Effector memory CD4-positive, alpha-beta T cell (primary cell): ENCODE results near the gene ENAH.

Source experiments
- DNase-seq, 3 donors: peaks; one replicate each; pipeline ENCODE4 v3.0.0-alpha.2; 2020
- H3K27ac ChIP-seq: 2 replicates; pipeline ENCODE4 v1.7.0; 2013; ENCODE audit warnings: mild to moderate bottlenecking, low read length, moderate library complexity; ENCODE audit not compliant: insufficient read depth, poor library complexity, severe bottlenecking
- H3K27me3 ChIP-seq: replicated peaks from 2 replicates; pipeline ENCODE4 v1.7.0; 2013; ENCODE audit warnings: mild to moderate bottlenecking, low read length; ENCODE audit not compliant: insufficient read depth, control insufficient read depth, poor library complexity, severe bottlenecking
- H3K36me3 ChIP-seq: 2 replicates; pipeline ENCODE4 v1.7.0; 2013; ENCODE audit warnings: mild to moderate bottlenecking, low read length, moderate library complexity; ENCODE audit not compliant: control insufficient read depth, insufficient read depth
- H3K4me1 ChIP-seq: 2 replicates; pipeline ENCODE4 v1.7.0; 2013; ENCODE audit warnings: low read length, mild to moderate bottlenecking; ENCODE audit not compliant: control insufficient read depth, insufficient read depth, poor library complexity, severe bottlenecking
- H3K4me3 ChIP-seq: 2 replicates; pipeline ENCODE4 v1.7.0; 2013; ENCODE audit warnings: low read length, low read depth, mild to moderate bottlenecking; ENCODE audit not compliant: insufficient read depth, poor library complexity, severe bottlenecking
- H3K9me3 ChIP-seq: 2 replicates; pipeline ENCODE4 v1.7.0; 2013; ENCODE audit warnings: mild to moderate bottlenecking, low read length, moderate library complexity; ENCODE audit not compliant: control insufficient read depth

ENAH gene

DNA sequence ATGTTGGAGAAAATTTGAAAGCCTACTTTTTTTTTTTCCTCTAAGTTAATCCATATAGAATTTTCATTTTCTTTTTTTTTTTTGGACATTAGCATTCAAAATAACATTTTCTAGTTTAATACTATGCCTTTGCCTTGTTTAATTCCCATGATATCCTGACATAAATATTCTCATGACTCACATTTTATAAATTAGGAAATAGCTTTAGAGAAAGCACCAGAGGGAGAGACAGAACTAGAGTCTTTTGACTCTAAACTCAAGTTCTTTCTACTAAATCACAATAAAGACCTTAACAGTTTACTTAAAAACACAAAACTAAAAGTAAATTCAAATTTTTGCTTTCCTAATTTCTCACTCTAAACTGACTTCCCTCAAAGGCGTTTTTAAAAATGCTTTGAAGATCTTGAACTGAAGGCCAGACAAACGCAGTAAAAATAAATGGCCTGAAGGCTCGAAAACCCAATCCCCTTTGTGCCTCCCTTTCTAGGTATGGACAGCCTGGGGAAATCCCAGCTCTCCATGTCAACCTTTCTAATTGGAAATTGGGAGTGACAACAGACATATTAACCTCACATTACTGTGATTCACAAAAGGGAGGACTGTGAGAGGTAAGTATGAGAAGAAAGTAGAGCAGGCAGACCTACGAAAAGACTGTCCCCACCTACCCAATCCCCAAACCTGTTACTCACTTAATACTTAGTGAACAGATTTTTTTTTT lies 104.6 kb downstream of the ENAH start:
- Histone ChIP-seq H3K4me3 (no peak overlapping the region), H3K27ac (no peak overlapping the region), H3K4me1 (no peaks in the 10 kb centered on the region), H3K9me3 (no peaks in the 10 kb centered on the region), H3K27me3 (no peaks in the 10 kb centered on the region), H3K36me3 (no peaks in the 10 kb centered on the region)
- DNase-seq = no peak

DNA sequence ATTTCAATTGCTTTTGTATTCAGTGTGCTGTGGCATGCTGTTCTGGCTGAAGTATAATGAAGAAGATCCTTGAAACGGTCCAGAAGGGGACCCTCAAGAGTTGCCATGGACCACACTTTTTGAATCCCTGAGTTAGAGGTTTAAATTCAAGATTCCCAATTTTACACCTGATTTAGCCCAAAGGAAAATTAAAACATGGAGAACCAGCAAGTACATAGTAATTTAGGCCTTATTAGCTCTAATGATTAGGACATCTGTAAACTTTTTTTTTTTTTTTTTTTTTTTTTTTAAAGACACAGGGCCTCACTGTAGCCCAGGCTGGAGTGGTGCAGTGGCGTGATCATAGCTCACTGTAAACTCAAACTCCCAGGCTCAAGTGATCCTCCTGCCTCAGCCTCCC lies 107.3 kb downstream of the ENAH start:
- Histone ChIP-seq H3K4me3 (no peak overlapping the region), H3K36me3 (no peaks in the 10 kb centered on the region), H3K4me1 (no peaks in the 10 kb centered on the region), H3K9me3 (no peaks in the 10 kb centered on the region), H3K27ac (no peak overlapping the region), H3K27me3 (no peaks in the 10 kb centered on the region)
- no peak for DNase-seq

DNA sequence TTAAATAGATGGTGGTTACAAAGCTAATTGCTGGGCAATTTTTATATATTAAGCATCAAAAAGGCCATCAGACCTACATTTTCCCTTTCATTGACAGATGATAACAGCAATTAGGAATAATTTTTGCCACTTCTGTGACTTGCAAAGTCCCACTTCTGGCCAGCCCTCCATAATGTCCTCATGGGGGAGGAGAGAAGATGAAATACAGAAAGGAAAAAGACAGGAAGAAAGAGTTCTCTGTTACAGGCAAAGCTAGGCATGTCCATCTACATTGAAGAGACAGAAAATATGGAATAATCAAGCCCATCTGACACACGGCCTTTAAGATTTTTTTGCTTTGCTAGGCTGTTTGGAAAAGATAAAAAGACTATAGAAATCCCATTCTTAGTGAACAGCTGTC lies 108.0 kb downstream of the ENAH start:
- Histone ChIP-seq H3K27ac (no peak overlapping the region), H3K36me3 (no peaks in the 10 kb centered on the region), H3K4me3 (no peak overlapping the region), H3K27me3 (no peaks in the 10 kb centered on the region), H3K9me3 (no peaks in the 10 kb centered on the region), H3K4me1 (no peaks in the 10 kb centered on the region)
- no peak for DNase-seq

DNA sequence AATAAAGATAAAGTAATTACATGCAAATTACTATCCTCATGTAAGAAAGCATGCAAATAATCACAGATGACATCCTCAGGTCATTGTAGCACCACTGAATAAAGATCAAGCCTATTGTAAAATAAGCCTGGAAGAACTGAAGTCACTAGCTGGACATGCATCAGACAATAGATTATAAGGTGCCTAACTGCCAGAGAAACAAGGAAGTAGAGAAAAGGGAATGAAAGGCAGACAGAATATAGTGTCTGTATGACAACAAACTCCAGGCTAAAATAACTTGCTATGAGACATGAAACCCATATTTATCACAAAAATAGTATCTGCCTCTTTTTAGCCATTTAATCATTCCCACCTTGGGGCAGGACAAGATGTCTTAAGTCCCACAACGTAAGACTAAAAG lies 108.7 kb downstream of the ENAH start:
- H3K27me3 ChIP-seq = no peaks in the 10 kb centered on the region
- no peak for DNase-seq

DNA sequence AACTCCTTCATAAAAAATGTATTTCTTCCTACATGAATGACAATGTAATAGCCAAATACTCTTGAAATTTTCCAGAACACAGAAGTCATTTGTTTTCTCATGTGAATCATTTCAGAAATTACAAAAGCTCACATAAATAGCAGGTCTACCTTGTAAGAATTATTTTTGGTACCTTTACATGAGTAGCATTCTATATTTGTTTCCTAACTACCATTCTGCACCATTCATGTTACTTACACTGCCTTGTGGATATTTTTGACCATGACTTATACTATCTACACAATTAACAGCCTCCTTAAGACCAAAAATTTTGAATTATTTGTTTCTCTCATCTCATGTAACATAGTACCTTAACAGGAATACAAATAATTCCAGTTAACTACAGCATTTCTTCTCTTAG lies 109.6 kb downstream of the ENAH start:
- Histone ChIP-seq H3K9me3 (no peaks in the 10 kb centered on the region), H3K4me1 (no peaks in the 10 kb centered on the region), H3K27ac (no peak overlapping the region), H3K4me3 (no peak overlapping the region), H3K36me3 (no peaks in the 10 kb centered on the region), H3K27me3 (no peaks in the 10 kb centered on the region)
- no peak for DNase-seq

More for the DNA sequence above, 108.7 kb downstream of the ENAH start:
- Histone ChIP-seq H3K27ac (no peak overlapping the region), H3K36me3 (no peaks in the 10 kb centered on the region), H3K9me3 (no peaks in the 10 kb centered on the region), H3K4me1 (no peaks in the 10 kb centered on the region), H3K4me3 (no peak overlapping the region)

DNA sequence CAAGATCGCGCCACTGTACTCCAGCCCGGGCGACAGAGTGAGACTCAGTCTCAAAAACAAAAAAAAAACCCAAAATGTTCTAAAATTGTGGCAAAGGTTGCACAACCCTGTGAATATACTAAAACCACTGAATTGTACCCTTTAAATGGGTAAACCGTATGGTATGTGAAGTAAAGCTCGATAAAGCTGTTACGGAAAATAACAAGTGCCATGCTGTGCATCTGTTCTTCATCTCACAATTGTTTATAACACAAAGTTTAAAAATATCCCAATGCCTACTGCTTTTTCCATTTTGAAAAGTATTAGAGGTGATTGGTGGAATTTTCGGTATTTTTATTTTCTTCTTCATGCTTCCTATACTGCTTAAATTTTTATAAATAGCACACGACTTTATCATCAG lies 111.5 kb downstream of the ENAH start:
- H3K27ac ChIP-seq = no peak overlapping the region
- DNase-seq = no peak
- no peaks in the 10 kb centered on the region for H3K36me3 ChIP-seq

DNA sequence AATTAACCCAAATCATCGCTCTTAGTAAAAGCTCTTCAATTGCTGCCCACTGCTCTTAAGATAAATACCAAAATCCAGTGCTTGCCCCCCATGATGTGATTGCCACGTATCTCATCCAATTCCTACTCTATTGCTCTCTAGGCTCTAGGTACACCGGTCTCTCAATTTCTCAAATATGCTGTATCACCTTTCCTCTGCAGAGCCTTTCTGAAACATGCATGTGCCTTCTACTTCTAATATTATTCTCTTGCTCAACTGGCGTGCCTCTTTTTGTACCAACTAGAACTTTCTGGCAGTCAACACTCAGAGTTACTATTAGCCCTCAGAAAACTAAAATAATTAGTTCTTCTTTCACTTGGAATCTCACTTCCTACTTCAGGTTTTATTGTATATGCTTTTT lies 113.3 kb downstream of the ENAH start:
- no peak for DNase-seq
- Histone ChIP-seq H3K27ac (no peak overlapping the region), H3K27me3 (no peaks in the 10 kb centered on the region), H3K9me3 (no peaks in the 10 kb centered on the region), H3K4me1 (no peaks in the 10 kb centered on the region), H3K36me3 (no peaks in the 10 kb centered on the region), H3K4me3 (no peak overlapping the region)

More for the DNA sequence above, 111.5 kb downstream of the ENAH start:
- Histone ChIP-seq H3K27me3 (no peaks in the 10 kb centered on the region), H3K9me3 (no peaks in the 10 kb centered on the region), H3K4me1 (no peaks in the 10 kb centered on the region), H3K4me3 (no peak overlapping the region)

DNA sequence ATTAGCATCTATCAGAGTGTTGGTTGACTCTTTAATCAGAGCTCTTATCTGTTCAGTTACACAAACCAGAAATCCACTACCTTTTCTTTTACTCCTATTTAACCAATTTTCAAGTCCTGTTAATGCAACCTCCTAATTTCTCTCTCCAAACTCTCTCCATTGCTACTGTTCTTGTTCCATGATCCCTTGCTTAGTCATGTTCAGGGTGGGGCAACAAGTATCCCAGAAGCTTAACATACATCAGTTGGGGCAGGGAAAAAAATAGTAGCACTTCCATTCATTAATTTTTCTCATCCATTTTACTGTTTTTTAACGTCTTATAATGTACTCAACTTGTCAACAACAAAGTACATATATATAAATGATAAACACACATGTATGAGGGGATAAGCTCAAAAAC lies 113.9 kb downstream of the ENAH start:
- no peaks in the 10 kb centered on the region for H3K36me3 ChIP-seq
- no peak overlapping the region for H3K27ac ChIP-seq
- H3K27me3 ChIP-seq = no peaks in the 10 kb centered on the region
- no peaks in the 10 kb centered on the region for H3K4me1 ChIP-seq
- no peaks in the 10 kb centered on the region for H3K9me3 ChIP-seq
- DNase-seq = no peak
- no peak overlapping the region for H3K4me3 ChIP-seq

DNA sequence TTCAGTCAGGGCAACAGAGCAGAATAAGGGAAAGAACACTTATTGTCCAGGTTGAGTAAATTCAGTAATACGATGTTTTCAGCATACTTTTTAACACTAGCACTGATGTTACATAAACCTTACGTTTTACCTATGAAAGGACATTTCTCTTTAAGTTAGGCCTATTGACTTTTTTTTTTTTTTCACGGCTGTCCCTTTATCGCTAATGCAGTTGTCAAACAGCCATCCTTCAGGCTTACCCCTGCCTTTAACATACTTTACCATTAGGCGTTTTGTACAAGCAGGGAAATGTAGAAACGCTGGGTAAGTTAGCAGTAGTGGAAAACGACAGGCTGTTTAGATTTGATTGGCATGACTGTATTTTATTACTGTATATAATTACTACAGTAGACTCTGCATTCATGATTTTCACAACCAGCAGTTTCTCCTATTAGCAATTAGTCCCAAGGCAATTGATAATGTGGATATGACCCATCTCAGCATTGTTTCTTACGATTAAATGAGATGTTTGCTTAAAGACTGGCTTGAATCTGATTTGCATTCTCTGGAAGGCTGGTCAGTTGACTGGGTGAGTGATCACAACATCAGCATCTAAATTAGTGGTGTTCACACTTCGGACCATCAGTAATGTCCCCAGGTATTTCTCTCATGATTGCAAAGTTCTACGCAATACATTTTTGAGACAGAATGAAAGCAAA lies 115.2 kb downstream of the ENAH start:
- no peak overlapping the region for H3K4me3 ChIP-seq
- no peaks in the 10 kb centered on the region for H3K36me3 ChIP-seq
- no peak overlapping the region for H3K27ac ChIP-seq
- DNase-seq = no peak
- H3K4me1 ChIP-seq = no peaks in the 10 kb centered on the region
- peaks cover 8% of the 10 kb centered on the region for H3K27me3 ChIP-seq
- H3K9me3 ChIP-seq = no peaks in the 10 kb centered on the region

DNA sequence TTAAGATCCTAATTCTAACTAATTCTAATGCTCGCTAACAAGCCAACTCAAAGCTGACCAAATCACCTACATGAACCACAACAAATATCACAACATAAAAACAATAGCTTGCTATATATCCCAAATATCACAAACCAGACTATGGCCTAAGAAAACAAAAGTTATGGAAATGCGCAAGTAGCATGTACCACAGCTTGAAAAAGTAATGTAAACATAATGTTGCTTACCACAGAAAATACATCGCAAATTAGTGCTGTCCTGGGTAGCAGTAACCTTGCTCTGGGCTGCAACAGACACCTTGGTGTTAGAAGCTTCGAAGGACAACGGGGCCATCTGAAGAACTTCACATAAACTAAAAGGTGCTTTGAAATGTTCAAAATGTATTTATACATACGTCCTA lies 117.6 kb downstream of the ENAH start:
- Histone ChIP-seq H3K27me3 (peaks cover 8% of the 10 kb centered on the region), H3K9me3 (no peaks in the 10 kb centered on the region), H3K27ac (no peak overlapping the region), H3K36me3 (no peaks in the 10 kb centered on the region), H3K4me3 (no peak overlapping the region), H3K4me1 (no peaks in the 10 kb centered on the region)
- no peak for DNase-seq
